Measurements from ENCODE around the gene MMP19.

MMP19 gene

GRCh38 chr12:55809274-55809673 is 33.5 kb downstream of the MMP19 start:
- DNase-seq, result no peak

GRCh38 chr12:55806982-55807381 is 35.8 kb downstream of the MMP19 start:
- DNase-seq, result no peak

- DNase-seq, result no peak
Observed at GRCh38 chr12:55797550-55797949, 45.2 kb downstream of the MMP19 start.

- DNase-seq, result peak; percentile 19 to 36
Observed at GRCh38 chr12:55797068-55797467, 45.7 kb downstream of the MMP19 start.

- no peak for DNase-seq
Observed at GRCh38 chr12:55795950-55796349, 46.8 kb downstream of the MMP19 start.

GRCh38 chr12:55789893-55790292 is 52.8 kb downstream of the MMP19 start:
- DNase-seq, result no peak

GRCh38 chr12:55789171-55789570 is 53.6 kb downstream of the MMP19 start:
- DNase-seq, result no peak

- no peak for DNase-seq
Observed at GRCh38 chr12:55788546-55788945, 54.2 kb downstream of the MMP19 start.
